ENCODE results near the gene PARD6G. TPM values are rescaled to one million over a fixed set of nuclear protein-coding genes. Genes with fewer than 3 reads are reported as not detected.
A peak's percentile ranks its signal among the peaks of the same experiment; 100 is the strongest.

Gene PARD6G
- polyA plus RNA-seq, 4 donors: 0.45 to 4.9 (median 2.8) TPM

DNA sequence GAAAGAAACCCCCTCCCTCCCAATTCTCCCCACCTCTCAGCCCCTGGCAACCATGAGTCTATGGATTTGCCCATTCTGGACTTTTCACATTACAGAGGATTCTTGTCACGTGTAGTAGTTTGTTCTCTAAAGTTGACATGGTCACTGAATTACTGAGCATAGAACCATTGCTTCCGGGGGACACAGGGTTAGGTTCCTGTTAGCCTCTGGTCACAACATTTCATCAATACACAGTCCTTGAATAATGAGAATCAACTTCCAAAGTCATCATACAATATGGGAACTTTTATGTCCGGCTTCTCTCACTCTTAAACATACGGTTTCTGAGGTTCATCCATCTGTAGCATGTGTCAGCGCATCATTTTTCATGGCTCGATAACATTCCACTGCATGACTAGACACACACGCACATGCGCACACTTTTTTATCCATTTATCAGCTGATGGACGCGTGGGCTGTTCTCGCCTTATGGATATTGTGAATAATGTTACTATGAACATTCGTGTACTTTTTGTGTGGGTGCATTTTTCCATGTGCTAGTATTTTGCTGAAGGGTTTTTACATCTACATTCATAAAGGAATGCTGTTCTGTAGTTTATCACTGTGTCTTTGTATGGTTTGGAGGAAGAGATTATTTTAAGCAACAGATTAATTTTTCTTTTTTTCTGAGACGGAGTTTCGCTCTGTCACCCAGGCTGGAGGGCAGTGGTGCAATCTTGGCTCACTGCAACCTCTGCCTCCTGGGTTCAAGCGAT lies 48.1 kb downstream of the PARD6G start:
- no peaks in the 10 kb centered on the region for H3K9me3 ChIP-seq (ENCODE audit: control insufficient read depth in 2 of 2, insufficient read depth in 1 of 2, low read depth in 1 of 2, low read length in 1 of 2)
- H3K27ac ChIP-seq (ENCODE audit: low read depth in 1 of 3, low read length in 2 of 3): no peak overlapping the region
- H3K4me3 ChIP-seq (ENCODE audit: low read depth in 1 of 3, low read length in 3 of 3): no peak overlapping the region
- 91 to 94% (median 93%) methylated on average over 15 of the region's 15 CpGs for WGBS, 3 donors
- no peaks in the 10 kb centered on the region for H3K27me3 ChIP-seq (ENCODE audit: control insufficient read depth in 3 of 3, insufficient read depth in 3 of 3, low read length in 3 of 3)
- FAIRE-seq: no peak
- no peak for DNase-seq
- H3K4me1 ChIP-seq (ENCODE audit: control insufficient read depth in 3 of 3, insufficient read depth in 2 of 3, low read depth in 1 of 3, low read length in 2 of 3): peaks cover 0 to 3% (median 0%) of the 10 kb centered on the region in 3 donors
- H3K36me3 ChIP-seq (ENCODE audit: control insufficient read depth in 3 of 3, insufficient read depth in 2 of 3, low read depth in 1 of 3, low read length in 3 of 3): no peaks in the 10 kb centered on the region

DNA sequence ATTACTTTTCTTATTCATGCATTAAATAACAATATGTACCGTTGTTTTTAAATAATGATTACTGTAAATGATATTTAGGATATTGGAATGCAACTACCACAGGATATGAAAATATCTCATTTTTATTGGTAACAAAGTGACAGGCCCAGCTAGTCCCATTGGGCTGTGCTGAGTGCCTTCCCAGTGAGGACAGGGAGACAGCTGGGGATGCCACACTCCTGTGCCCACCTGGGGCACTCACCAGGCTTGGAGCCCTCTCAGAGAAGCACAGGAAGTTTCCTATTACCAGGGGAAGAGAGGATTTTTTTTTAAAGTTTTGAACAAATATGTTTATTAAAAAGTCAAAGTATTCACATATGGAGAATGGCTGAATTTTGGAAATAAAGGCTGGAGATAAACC lies 48.9 kb downstream of the PARD6G start:
- no peaks in the 10 kb centered on the region for H3K27me3 ChIP-seq (ENCODE audit: control insufficient read depth in 3 of 3, insufficient read depth in 3 of 3, low read length in 3 of 3)
- peaks cover 0 to 3% (median 0%) of the 10 kb centered on the region in 3 donors for H3K4me1 ChIP-seq (ENCODE audit: control insufficient read depth in 3 of 3, insufficient read depth in 2 of 3, low read depth in 1 of 3, low read length in 2 of 3)
- no peaks in the 10 kb centered on the region for H3K36me3 ChIP-seq (ENCODE audit: control insufficient read depth in 3 of 3, insufficient read depth in 2 of 3, low read depth in 1 of 3, low read length in 3 of 3)
- WGBS, 3 donors: 68 to 87% (median 76%) methylated on average over 1 of the region's 1 CpG
- H3K4me3 ChIP-seq (ENCODE audit: low read depth in 1 of 3, low read length in 3 of 3): no peak overlapping the region
- no peaks in the 10 kb centered on the region for H3K9me3 ChIP-seq (ENCODE audit: control insufficient read depth in 2 of 2, insufficient read depth in 1 of 2, low read depth in 1 of 2, low read length in 1 of 2)
- FAIRE-seq (no peak), DNase-seq (no peak)
- H3K27ac ChIP-seq (ENCODE audit: low read depth in 1 of 3, low read length in 2 of 3): no peak overlapping the region

DNA sequence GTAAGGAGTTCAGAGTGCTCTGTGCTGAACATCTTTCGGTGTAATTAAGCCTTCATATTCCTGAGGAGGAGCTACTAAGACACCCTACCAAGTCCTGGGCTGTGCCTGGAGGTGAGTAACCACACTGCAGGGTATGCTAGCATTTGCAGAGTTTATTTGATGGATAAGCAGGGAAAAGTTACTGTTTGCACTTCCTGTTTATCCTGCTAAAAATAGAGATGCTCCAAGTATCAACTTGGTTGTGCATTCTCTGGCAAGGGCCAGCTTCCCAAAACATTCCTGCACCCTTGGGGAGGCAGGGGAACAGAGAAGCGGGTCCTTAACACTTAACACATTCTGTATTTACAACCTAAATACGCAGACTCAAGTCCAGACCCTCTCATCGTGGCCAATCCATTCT lies 49.8 kb downstream of the PARD6G start:
- WGBS, 3 donors: 59 to 86% (median 84%) methylated on average over 4 of the region's 4 CpGs
- no peaks in the 10 kb centered on the region for H3K36me3 ChIP-seq (ENCODE audit: control insufficient read depth in 3 of 3, insufficient read depth in 2 of 3, low read depth in 1 of 3, low read length in 3 of 3)
- no peaks in the 10 kb centered on the region for H3K9me3 ChIP-seq (ENCODE audit: control insufficient read depth in 2 of 2, insufficient read depth in 1 of 2, low read depth in 1 of 2, low read length in 1 of 2)
- FAIRE-seq (no peak), DNase-seq (no peak)
- no peaks in the 10 kb centered on the region for H3K27me3 ChIP-seq (ENCODE audit: control insufficient read depth in 3 of 3, insufficient read depth in 3 of 3, low read length in 3 of 3)
- peaks cover 0 to 3% (median 0%) of the 10 kb centered on the region in 3 donors for H3K4me1 ChIP-seq (ENCODE audit: control insufficient read depth in 3 of 3, insufficient read depth in 2 of 3, low read depth in 1 of 3, low read length in 2 of 3)
- no peak overlapping the region for H3K4me3 ChIP-seq (ENCODE audit: low read depth in 1 of 3, low read length in 3 of 3)
- peak overlapping the region in 2 of 3 donors; percentile 15 to 36 for H3K27ac ChIP-seq (ENCODE audit: low read depth in 1 of 3, low read length in 2 of 3)

DNA sequence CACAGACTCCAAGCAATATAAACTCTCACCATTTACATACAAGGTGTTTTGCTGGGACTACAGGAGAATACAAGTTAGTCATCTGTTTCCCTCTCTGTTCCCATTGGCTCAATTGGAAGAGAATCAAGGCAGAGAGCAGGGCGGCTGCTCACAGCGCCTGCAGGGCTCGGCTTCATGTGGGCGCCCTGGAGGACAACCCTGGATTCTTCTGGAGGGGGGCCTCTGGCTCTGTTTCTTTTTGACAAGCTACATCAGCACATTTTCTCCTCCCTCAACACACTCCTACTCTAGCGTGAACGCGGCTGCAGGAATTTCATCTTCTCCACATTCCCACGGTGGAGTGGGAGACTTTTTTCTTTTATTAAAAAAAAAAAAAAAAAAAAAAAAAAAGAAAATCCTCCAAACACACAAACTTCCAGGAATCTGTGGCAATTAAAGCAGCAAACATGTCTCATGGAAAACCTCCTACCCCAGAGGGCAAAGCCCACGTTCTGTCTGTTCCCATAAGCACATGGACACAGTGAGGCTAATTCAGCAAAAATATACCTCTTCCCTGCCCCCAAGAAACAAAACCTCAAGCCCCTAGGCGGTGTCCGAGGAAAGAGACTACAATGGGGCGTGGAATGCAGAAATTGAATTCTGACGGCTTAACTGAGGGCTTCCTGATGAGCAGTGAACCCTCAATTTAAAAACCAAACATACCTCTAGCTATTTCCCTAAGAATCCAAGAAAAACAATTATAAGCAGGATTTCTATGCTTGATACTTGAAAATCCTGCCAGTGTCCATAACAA lies 50.6 kb downstream of the PARD6G start:
- DNase-seq: no peak

DNA sequence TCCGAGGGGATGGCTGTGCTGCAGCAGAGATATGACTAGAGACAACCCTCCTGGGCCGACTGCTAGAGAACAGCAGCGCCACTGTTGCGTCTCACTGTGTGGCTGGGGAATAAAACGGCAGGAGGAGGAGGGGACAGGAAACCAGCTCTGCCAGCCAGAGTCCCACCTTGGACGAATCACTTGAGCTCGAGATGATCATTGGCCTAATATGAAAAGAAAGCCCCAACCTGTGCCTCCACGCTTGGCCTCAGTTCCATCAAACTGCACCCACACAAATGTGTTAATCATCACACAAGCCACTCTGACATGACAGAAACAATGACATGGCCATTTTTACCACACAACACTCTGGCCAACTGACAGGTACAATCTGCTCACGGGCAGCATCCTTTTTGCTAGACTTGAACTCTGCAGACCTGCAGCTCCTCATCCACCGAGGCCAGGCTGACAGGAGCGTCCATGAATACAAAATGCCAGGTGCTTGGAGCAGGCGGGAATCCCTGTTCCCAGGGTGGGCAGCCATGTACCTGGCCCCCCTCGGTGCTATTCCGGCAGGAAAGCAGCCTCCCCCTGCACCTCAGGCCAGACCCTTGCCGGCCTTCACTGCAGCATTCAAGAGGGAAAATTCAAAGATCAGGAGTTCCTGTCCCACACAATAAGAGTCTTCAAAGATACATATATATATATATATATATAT lies 52.3 kb downstream of the PARD6G start:
- no peaks in the 10 kb centered on the region for H3K9me3 ChIP-seq (ENCODE audit: control insufficient read depth in 2 of 2, insufficient read depth in 1 of 2, low read depth in 1 of 2, low read length in 1 of 2)
- 74 to 88% (median 84%) methylated on average over 15 of the region's 15 CpGs for WGBS, 3 donors
- H3K27me3 ChIP-seq (ENCODE audit: control insufficient read depth in 3 of 3, insufficient read depth in 3 of 3, low read length in 3 of 3): no peaks in the 10 kb centered on the region
- DNase-seq (no peak), FAIRE-seq (no peak)
- H3K36me3 ChIP-seq (ENCODE audit: control insufficient read depth in 3 of 3, insufficient read depth in 2 of 3, low read depth in 1 of 3, low read length in 3 of 3): no peaks in the 10 kb centered on the region
- no peaks in the 10 kb centered on the region for H3K4me1 ChIP-seq (ENCODE audit: control insufficient read depth in 3 of 3, insufficient read depth in 2 of 3, low read depth in 1 of 3, low read length in 2 of 3)
- H3K27ac ChIP-seq (ENCODE audit: low read depth in 1 of 3, low read length in 2 of 3): no peak overlapping the region
- no peak overlapping the region for H3K4me3 ChIP-seq (ENCODE audit: low read depth in 1 of 3, low read length in 3 of 3)

More for the DNA sequence above, 50.6 kb downstream of the PARD6G start:
- 62 to 80% (median 76%) methylated on average over 13 of the region's 13 CpGs for WGBS, 3 donors
- Histone ChIP-seq H3K4me1 (ENCODE audit: control insufficient read depth in 3 of 3, insufficient read depth in 2 of 3, low read depth in 1 of 3, low read length in 2 of 3) (peaks cover 0 to 3% (median 0%) of the 10 kb centered on the region in 3 donors), H3K27me3 (ENCODE audit: control insufficient read depth in 3 of 3, insufficient read depth in 3 of 3, low read length in 3 of 3) (no peaks in the 10 kb centered on the region), H3K9me3 (ENCODE audit: control insufficient read depth in 2 of 2, insufficient read depth in 1 of 2, low read depth in 1 of 2, low read length in 1 of 2) (no peaks in the 10 kb centered on the region), H3K36me3 (ENCODE audit: control insufficient read depth in 3 of 3, insufficient read depth in 2 of 3, low read depth in 1 of 3, low read length in 3 of 3) (no peaks in the 10 kb centered on the region), H3K4me3 (ENCODE audit: low read depth in 1 of 3, low read length in 3 of 3) (no peak overlapping the region), H3K27ac (ENCODE audit: low read depth in 1 of 3, low read length in 2 of 3) (peak overlapping the region in 1 of 3 donors; percentile 17)
- FAIRE-seq: no peak

DNA sequence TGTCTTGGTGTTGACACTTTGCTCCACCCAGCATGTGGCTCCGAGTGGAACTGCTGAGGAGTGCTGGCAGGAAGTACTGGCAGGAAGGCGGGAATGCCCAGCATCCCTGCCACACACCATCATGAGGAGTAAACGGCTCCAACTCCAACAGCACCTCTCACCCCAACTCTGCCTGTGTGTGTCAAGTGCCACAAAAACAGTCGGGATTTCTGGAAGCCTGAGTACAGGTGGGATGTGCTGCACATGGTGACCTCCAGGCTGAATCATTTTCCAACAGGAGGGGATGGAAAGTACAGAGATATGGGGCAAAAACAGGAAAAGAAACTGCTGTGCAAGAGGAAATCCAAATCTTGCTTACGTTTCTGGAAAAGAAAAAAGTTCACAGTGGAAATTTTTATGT lies 53.6 kb downstream of the PARD6G start:
- Histone ChIP-seq H3K36me3 (ENCODE audit: control insufficient read depth in 3 of 3, insufficient read depth in 2 of 3, low read depth in 1 of 3, low read length in 3 of 3) (peaks cover 0 to 3% (median 0%) of the 10 kb centered on the region in 3 donors), H3K4me3 (ENCODE audit: low read depth in 1 of 3, low read length in 3 of 3) (no peak overlapping the region), H3K27me3 (ENCODE audit: control insufficient read depth in 3 of 3, insufficient read depth in 3 of 3, low read length in 3 of 3) (no peaks in the 10 kb centered on the region), H3K4me1 (ENCODE audit: control insufficient read depth in 3 of 3, insufficient read depth in 2 of 3, low read depth in 1 of 3, low read length in 2 of 3) (no peaks in the 10 kb centered on the region), H3K27ac (ENCODE audit: low read depth in 1 of 3, low read length in 2 of 3) (no peak overlapping the region), H3K9me3 (ENCODE audit: control insufficient read depth in 2 of 2, insufficient read depth in 1 of 2, low read depth in 1 of 2, low read length in 1 of 2) (no peaks in the 10 kb centered on the region)
- DNase-seq: no peak
- FAIRE-seq: no peak
- WGBS, 3 donors: 64 to 69% (median 68%) methylated on average over 5 of the region's 5 CpGs

DNA sequence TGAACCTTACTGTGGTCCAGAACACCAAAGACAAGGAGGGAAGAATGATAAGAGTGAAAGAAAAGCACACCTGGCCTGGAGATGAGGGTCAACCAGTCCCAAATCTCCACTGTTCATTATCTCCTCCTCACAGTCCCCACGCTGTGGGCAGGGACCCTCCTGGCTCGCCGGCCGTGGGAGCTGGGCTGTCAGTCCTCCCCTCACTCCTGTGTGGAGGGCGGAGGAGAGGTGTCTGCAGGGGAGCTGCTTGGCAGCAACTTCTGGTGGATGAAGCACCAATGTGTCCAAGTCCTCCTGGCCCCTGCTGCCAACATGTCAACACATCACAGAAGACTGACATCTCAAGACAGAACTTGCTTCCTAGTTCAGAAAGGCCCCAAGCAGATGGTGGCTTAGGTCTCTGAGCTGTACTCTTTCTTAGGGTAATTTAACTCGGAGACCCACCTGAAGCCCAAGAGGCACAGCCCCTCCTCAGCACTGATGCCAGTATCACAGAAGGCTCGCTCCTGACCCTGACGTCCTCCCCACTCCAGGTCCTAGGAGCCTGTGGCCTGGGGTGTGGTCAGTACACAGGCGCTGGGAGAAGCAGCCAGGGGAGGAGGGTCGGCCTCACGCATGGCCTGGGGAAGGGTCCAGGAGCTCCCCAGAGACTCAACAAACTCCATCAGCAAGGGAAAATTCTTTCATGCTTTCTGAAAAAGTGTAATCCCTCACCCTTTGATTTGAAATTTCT lies 54.5 kb downstream of the PARD6G start:
- no peaks in the 10 kb centered on the region for H3K27me3 ChIP-seq (ENCODE audit: control insufficient read depth in 3 of 3, insufficient read depth in 3 of 3, low read length in 3 of 3)
- DNase-seq (no peak), FAIRE-seq (no peak)
- H3K4me1 ChIP-seq (ENCODE audit: control insufficient read depth in 3 of 3, insufficient read depth in 2 of 3, low read depth in 1 of 3, low read length in 2 of 3): no peaks in the 10 kb centered on the region
- no peak overlapping the region for H3K4me3 ChIP-seq (ENCODE audit: low read depth in 1 of 3, low read length in 3 of 3)
- H3K9me3 ChIP-seq (ENCODE audit: control insufficient read depth in 2 of 2, insufficient read depth in 1 of 2, low read depth in 1 of 2, low read length in 1 of 2): no peaks in the 10 kb centered on the region
- H3K36me3 ChIP-seq (ENCODE audit: control insufficient read depth in 3 of 3, insufficient read depth in 2 of 3, low read depth in 1 of 3, low read length in 3 of 3): peaks cover 0 to 3% (median 0%) of the 10 kb centered on the region in 3 donors
- 84 to 89% (median 87%) methylated on average over 11 of the region's 11 CpGs for WGBS, 3 donors
- H3K27ac ChIP-seq (ENCODE audit: low read depth in 1 of 3, low read length in 2 of 3): no peak overlapping the region

Measured in small intestine (tissue), 7 donors.